Endothelial cell of umbilical vein (primary cell): ENCODE measurements around the gene NKTR. TPM values are rescaled to one million over a fixed set of nuclear protein-coding genes. Genes with fewer than 3 reads are reported as not detected.

ENCODE experiments used
- BruUV-seq: library from RNA; stranded (reverse); fragments of 400-500 nt; replicated peaks from 2 replicates; lab custom pipeline; 2021; lab: Mats Ljungman, UMichigan
- CTCF ChIA-PET: fragments of 300-600, 350-600 bp; sonication (Branson Sonifier 250); formaldehyde crosslinking; loops from one replicate; lab custom pipeline; 2021; ENCODE audit warnings: antibody characterized with exemption, inconsistent platforms; lab: Charles Lee
- POLR2A ChIA-PET: fragments of 300-600, 350-600 bp; sonication (Branson Sonifier 250); formaldehyde crosslinking; loops from one replicate; lab custom pipeline; 2021; ENCODE audit warnings: antibody characterized with exemption, inconsistent platforms; lab: Charles Lee
- DNase-seq: peaks from one replicate; pipeline ENCODE4 v3.0.0-alpha.2; 2011; ENCODE audit warnings: low read depth, low spot score
- FAIRE-seq: peaks from 2 replicates; lab custom pipeline; 2011; peaks lifted over from hg19 to GRCh38; lab: Jason Lieb, UNC
- H2AFZ ChIP-seq: 2 replicates; pipeline ENCODE4 v1.6.0; 2012; ENCODE audit warnings: low read depth, low read length, control low read depth, inconsistent platforms
- H3K27ac ChIP-seq: 2 replicates; pipeline ENCODE4 v1.5.1; 2011; ENCODE audit warnings: low read depth, mild to moderate bottlenecking, control low read depth, low read length, moderate library complexity; ENCODE audit not compliant: insufficient read depth
- H3K27me3 ChIP-seq, 2 experiments: 2 replicates each; pipeline versions ENCODE4 v1.6.0 to v1.6.1; 2011; ENCODE audit warnings: low read length in 2 of 2, mixed read lengths in 1 of 2; ENCODE audit not compliant: control insufficient read depth in 2 of 2, insufficient read depth in 2 of 2
- H3K36me3 ChIP-seq, 2 experiments: 2 replicates in 1 of 2; 3 replicates in 1 of 2; pipeline ENCODE4 v1.5.1; 2011; ENCODE audit warnings: low read length in 2 of 2, mild to moderate bottlenecking in 1 of 2, moderate library complexity in 1 of 2; ENCODE audit not compliant: control insufficient read depth in 2 of 2, insufficient read depth in 2 of 2; ENCODE audit errors: extremely low read depth in 1 of 2
- H3K4me1 ChIP-seq: 3 replicates; pipeline ENCODE4 v1.5.1; 2011; ENCODE audit warnings: mild to moderate bottlenecking, low read length; ENCODE audit not compliant: control insufficient read depth, insufficient read depth; ENCODE audit errors: extremely low read depth
- H3K4me2 ChIP-seq: 2 replicates; pipeline ENCODE4 v1.6.1; 2011; ENCODE audit warnings: low read length, control low read depth, mixed read lengths; ENCODE audit not compliant: insufficient read depth
- H3K4me3 ChIP-seq, 3 experiments: fragments of 200-600 bp in 1 of 3; sonication (generic), shearing (Covaris generic) in 1 of 3; replicated peaks in 1 of 3; 2 replicates each; pipeline ENCODE4 v1.5.1; 2011 to 2016; ENCODE audit warnings: control low read depth in 3 of 3, low read length in 3 of 3, mild to moderate bottlenecking in 2 of 3, inconsistent platforms in 1 of 3, low read depth in 1 of 3, moderate library complexity in 1 of 3; ENCODE audit not compliant: insufficient read depth in 1 of 3
- H3K79me2 ChIP-seq: 2 replicates; pipeline ENCODE4 v1.6.0; 2012; ENCODE audit warnings: low read length, inconsistent platforms; ENCODE audit not compliant: control insufficient read depth, insufficient read depth
- H3K9ac ChIP-seq: replicated peaks from 2 replicates; pipeline ENCODE3; 2011; ENCODE audit warnings: low read length, control low read depth; ENCODE audit not compliant: insufficient read depth; ENCODE audit errors: extremely low read depth
- H3K9me1 ChIP-seq: replicated peaks from 3 replicates; pipeline ENCODE4 v1.6.0; 2011; ENCODE audit warnings: mild to moderate bottlenecking, low read length; ENCODE audit not compliant: control insufficient read depth, insufficient read depth; ENCODE audit errors: extremely low read depth
- H3K9me3 ChIP-seq: replicated peaks from 2 replicates; pipeline ENCODE4 v1.5.1; 2012; ENCODE audit warnings: low read length, inconsistent platforms; ENCODE audit not compliant: control insufficient read depth, insufficient read depth
- H4K20me1 ChIP-seq: replicated peaks from 2 replicates; pipeline ENCODE3; 2011; ENCODE audit warnings: mild to moderate bottlenecking, low read length; ENCODE audit not compliant: control insufficient read depth, insufficient read depth; ENCODE audit errors: extremely low read depth
- CTCF ChIP-seq, 2 donors: IDR thresholded peaks; 1 replicate in 1 of 2; 2 replicates in 1 of 2; pipeline ENCODE4 v1.5.1; 2011; ENCODE audit warnings: low read length in 2 of 2, mild to moderate bottlenecking in 2 of 2, moderate library complexity in 2 of 2, control low read depth in 1 of 2, inconsistent platforms in 1 of 2, low read depth in 1 of 2; ENCODE audit not compliant: insufficient read depth in 1 of 2; ENCODE audit errors: extremely low read depth in 1 of 2
- EZH2 ChIP-seq: IDR thresholded peaks from 2 replicates; pipeline ENCODE4 v1.6.1; 2012; ENCODE audit warnings: borderline replicate concordance, low read depth, mild to moderate bottlenecking, moderate library complexity, low read length, inconsistent platforms; ENCODE audit not compliant: severe bottlenecking
- GATA2 ChIP-seq: IDR thresholded peaks from 2 replicates; pipeline ENCODE4 v1.7.0; 2011; ENCODE audit warnings: low read depth, mild to moderate bottlenecking, moderate library complexity, mixed read lengths, low read length; ENCODE audit not compliant: insufficient read length, insufficient read depth
- JUN ChIP-seq: IDR thresholded peaks from 2 replicates; pipeline ENCODE4 v1.6.1; 2011; ENCODE audit warnings: borderline replicate concordance, low read depth; ENCODE audit not compliant: insufficient read length, insufficient read depth
- MYC ChIP-seq: IDR thresholded peaks from one replicate; pipeline ENCODE4 v1.6.1; 2011; ENCODE audit warnings: mild to moderate bottlenecking, low read depth, low read length
- POLR2A ChIP-seq: IDR thresholded peaks from 2 replicates; pipeline ENCODE4 v1.6.1; 2012; ENCODE audit warnings: low read depth, mild to moderate bottlenecking, control low read depth, low read length
- POLR2AphosphoS5 ChIP-seq: IDR thresholded peaks from 2 replicates; pipeline ENCODE4 v1.6.1; 2012; ENCODE audit warnings: low read depth, mild to moderate bottlenecking, control low read depth, low read length, moderate library complexity; ENCODE audit not compliant: insufficient read depth
- dilution Hi-C: fragments of 300-500 bp; cut with MboI; formaldehyde crosslinking; loops from one replicate; pipeline ENCODE4 v1.15.0; 2019; ENCODE audit warnings: low sequenced_read_pairs; ENCODE audit not compliant: extremely low pct_ligation_motif_present
- intact Hi-C: fragments of 100-400 bp; cut with micrococcal nuclease; formaldehyde crosslinking; loops from one replicate; pipeline ENCODE4 v1.10.0; 2022
- polyA plus RNA-seq, 4 experiments: library from polyadenylated mRNA; depleted of rRNA in 3 of 4; stranded (reverse) in 3 of 4; unstranded in 1 of 4; fragments of >200 nt; gene quantifications; 2 replicates each; pipeline versions ENCODE4 v1.2.1 to v1.2.3, GENCODE V29; 2011 to 2012; ENCODE audit warnings: missing spikeins in 1 of 4
- total RNA-seq: library from RNA; stranded (reverse); gene quantifications from 2 replicates; pipeline ENCODE4 v1.2.3, GENCODE V29; 2021
- TF ChIP-seq, protein P1 (sequence below): IDR thresholded peaks from 2 replicates; pipeline ENCODE4 v1.6.1; 2011; ENCODE audit not compliant: insufficient read depth, insufficient read length

Gene NKTR
- total and polyA plus RNA-seq, 2 donors (not counting 3 experiments of a cell fraction or from before 2014, with no cell fraction given), result 27.4 to 99.0 TPM

DNA sequence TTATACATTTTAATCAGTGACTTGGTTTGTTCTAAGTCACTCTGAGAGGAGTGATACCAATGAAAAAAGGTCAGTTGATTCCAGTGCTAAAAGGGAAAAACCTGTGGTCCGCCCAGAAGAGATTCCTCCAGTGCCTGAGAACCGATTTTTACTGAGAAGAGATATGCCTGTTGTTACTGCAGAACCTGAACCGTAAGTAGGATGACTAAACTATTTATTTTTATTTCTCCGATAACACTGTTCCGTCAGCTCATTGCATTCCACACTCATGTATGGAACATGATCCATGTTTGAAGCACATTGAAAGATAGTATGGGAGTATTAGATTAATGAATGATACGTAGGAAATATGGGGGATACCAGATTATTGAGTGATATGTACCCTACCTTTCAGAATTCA is 33.1 kb downstream of the NKTR start:
- Histone ChIP-seq H3K4me1 (no peaks in the 10 kb centered on the region), H3K79me2 (peaks cover 3% of the 10 kb centered on the region), H3K27ac (no peak overlapping the region), H3K4me2 (no peak overlapping the region), H3K4me3 (no peak overlapping the region), H3K27me3 (no peaks in the 10 kb centered on the region), H4K20me1 (no peaks in the 10 kb centered on the region), H3K9me3 (no peaks in the 10 kb centered on the region), H2AFZ (no peak overlapping the region), H3K9ac (no peak overlapping the region), H3K36me3 (peaks cover 30 to 56% of the 10 kb centered on the region in 2 experiments), H3K9me1 (no peaks in the 10 kb centered on the region)
- no TSS peak for BruUV-seq
- dilution Hi-C loops (no loop called here), intact Hi-C loops (no loop called here)
- ChIA-PET CTCF (interaction anchor here (1.0 kb wide), 1 partner anchor 8 kb away, joined by 3 read pairs; no protein-coding TSS in a partner anchor), POLR2A (no interaction called here)
- no peak for TF ChIP-seq CTCF (IDR thresholded peaks at IDR 0.05; ENCODE audit: extremely low read depth in 1 of 2, insufficient read depth in 1 of 2, low read depth in 1 of 2, low read length in 2 of 2)
- TF ChIP-seq POLR2AphosphoS5, result no peak
- TF ChIP-seq GATA2, result no peak
- no peak for TF ChIP-seq EZH2
- TF ChIP-seq JUN, result no peak
- TF ChIP-seq, protein P1, sequence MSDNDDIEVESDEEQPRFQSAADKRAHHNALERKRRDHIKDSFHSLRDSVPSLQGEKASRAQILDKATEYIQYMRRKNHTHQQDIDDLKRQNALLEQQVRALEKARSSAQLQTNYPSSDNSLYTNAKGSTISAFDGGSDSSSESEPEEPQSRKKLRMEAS, result no peak
- no peak for TF ChIP-seq MYC
- no peak for TF ChIP-seq POLR2A
- no peak for DNase-seq
- no peak for FAIRE-seq
